NB4 (cell line): ENCODE results near the gene DLL3.

ENCODE experiments used
- DNase-seq: peaks from one replicate; pipeline ENCODE4 v3.0.0; 2010; ENCODE audit warnings: low read depth
- H3K4me3 ChIP-seq: one replicate; pipeline ENCODE4 v1.5.1; 2011; ENCODE audit warnings: mild to moderate bottlenecking, low read depth, low read length, moderate library complexity
- MYC ChIP-seq: IDR thresholded peaks from 2 replicates; pipeline ENCODE4 v1.6.1; 2011; ENCODE audit warnings: low read depth, low read length
- POLR2A ChIP-seq: IDR thresholded peaks from 2 replicates; pipeline ENCODE4 v1.6.1; 2011; ENCODE audit warnings: mild to moderate bottlenecking; ENCODE audit not compliant: insufficient read length; ENCODE audit errors: extremely low read depth
- TF ChIP-seq, protein P1 (sequence below): IDR thresholded peaks from 2 replicates; pipeline ENCODE4 v1.6.1; 2011; ENCODE audit warnings: low read depth, low read length
- TF ChIP-seq, protein P2 (sequence below): IDR thresholded peaks from one replicate; pipeline ENCODE4 v1.5.1; 2012; ENCODE audit warnings: low read depth, low read length

Gene DLL3

DNA sequence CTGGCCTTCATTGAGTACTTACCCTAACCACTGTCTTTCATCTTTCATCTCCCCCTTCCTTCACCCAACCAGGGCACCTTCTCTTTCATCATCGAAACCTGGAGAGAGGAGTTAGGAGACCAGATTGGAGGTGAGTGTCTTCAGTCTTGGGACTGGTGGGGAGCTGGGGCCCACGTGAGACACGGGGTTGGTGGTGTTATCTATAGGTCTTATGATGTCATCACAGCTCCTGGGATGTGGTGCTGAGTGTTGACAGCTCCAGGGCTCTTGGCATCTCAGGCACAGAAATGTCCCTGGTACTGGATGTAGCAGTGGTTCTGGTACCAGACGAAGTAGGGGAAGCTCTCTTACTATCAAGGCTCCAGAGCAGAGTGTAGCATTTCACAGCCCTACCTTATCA is 1.8 kb downstream of the DLL3 start:
- no peak for DNase-seq
- TF ChIP-seq, protein P1, sequence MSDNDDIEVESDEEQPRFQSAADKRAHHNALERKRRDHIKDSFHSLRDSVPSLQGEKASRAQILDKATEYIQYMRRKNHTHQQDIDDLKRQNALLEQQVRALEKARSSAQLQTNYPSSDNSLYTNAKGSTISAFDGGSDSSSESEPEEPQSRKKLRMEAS, result no peak
- TF ChIP-seq, protein P2, sequence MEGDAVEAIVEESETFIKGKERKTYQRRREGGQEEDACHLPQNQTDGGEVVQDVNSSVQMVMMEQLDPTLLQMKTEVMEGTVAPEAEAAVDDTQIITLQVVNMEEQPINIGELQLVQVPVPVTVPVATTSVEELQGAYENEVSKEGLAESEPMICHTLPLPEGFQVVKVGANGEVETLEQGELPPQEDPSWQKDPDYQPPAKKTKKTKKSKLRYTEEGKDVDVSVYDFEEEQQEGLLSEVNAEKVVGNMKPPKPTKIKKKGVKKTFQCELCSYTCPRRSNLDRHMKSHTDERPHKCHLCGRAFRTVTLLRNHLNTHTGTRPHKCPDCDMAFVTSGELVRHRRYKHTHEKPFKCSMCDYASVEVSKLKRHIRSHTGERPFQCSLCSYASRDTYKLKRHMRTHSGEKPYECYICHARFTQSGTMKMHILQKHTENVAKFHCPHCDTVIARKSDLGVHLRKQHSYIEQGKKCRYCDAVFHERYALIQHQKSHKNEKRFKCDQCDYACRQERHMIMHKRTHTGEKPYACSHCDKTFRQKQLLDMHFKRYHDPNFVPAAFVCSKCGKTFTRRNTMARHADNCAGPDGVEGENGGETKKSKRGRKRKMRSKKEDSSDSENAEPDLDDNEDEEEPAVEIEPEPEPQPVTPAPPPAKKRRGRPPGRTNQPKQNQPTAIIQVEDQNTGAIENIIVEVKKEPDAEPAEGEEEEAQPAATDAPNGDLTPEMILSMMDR, result no peak
- TF ChIP-seq MYC, result no peak
- no peak for TF ChIP-seq POLR2A
- no peak overlapping the region for H3K4me3 ChIP-seq

DNA sequence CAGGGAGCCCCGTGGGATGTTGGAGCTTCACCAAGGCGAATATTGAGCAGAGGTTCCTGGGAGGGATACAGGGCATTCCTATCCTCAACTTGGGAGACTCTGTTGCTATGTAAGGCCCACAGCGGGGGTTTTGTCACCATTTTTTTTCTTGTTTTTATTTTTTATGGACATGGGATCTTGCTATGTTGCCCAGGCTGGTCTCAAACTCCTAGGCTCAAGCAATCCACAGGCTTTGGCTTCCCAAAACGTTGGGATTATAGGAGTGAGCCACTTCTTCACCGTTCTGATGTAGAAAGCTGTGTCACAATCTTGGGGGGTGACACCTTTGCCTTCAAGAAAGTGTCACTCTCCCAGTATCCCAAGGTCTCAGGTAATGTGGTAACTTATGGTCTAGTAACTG is 2.6 kb downstream of the DLL3 start:
- TF ChIP-seq, protein P1, result no peak
- TF ChIP-seq POLR2A (no peak), MYC (no peak)
- TF ChIP-seq, protein P2, result no peak
- H3K4me3 ChIP-seq, result no peak overlapping the region
- DNase-seq, result no peak

DNA sequence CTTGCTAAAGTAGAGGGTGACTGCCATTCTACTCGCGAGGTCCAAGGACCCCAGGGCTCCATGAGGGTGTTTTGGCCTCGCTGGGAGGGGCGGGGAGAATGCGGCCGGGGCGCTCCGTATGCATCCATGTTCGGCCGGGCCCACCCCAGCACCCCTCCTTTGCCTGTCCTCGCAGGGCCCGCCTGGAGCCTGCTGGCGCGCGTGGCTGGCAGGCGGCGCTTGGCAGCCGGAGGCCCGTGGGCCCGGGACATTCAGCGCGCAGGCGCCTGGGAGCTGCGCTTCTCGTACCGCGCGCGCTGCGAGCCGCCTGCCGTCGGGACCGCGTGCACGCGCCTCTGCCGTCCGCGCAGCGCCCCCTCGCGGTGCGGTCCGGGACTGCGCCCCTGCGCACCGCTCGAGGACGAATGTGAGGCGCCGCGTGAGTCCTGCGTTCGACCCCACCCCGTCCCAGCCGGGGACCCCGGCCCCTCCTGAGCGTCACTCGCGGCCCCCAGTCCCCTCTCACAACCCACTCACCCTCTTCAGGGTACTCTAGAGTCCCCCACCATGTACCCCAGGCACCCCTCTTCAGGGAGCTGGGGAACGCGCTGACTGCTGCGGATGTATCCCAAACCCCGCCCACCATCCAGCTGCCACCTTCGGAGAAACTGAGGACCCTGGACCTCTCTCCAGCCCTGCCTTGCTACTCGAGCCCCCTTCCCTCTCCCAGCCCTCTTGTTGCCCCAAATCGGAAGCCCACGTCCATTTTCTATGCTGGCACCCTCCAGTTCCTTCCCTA is 4.1 kb downstream of the DLL3 start:
- peak; percentile 75 for TF ChIP-seq MYC
- TF ChIP-seq, protein P1, result peak; percentile 86
- TF ChIP-seq, protein P2, result peak; percentile 30
- TF ChIP-seq POLR2A, result no peak
- no peak overlapping the region for H3K4me3 ChIP-seq
- peak; percentile 73 for DNase-seq

DNA sequence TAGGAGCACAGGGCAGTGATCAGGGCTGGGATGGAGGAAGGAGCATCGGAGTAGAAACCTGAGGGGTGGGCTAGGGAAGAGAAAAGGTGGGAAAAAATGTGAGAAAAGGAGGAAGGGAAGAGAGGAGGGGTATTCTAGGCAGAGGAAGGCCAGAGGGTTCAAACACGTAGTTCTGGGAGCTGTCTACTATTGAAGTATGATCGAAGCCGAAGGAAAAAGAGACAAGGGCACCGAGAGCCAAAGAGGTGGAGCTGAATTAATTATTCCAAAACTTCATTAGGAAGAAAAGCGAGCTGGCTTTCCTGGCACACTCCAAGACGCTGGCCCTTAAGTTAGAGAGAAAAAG is 7.8 kb downstream of the DLL3 start:
- no peak for TF ChIP-seq MYC
- TF ChIP-seq, protein P1, result no peak
- TF ChIP-seq, protein P2, result no peak
- TF ChIP-seq POLR2A, result no peak
- no peak overlapping the region for H3K4me3 ChIP-seq
- DNase-seq, result no peak

DNA sequence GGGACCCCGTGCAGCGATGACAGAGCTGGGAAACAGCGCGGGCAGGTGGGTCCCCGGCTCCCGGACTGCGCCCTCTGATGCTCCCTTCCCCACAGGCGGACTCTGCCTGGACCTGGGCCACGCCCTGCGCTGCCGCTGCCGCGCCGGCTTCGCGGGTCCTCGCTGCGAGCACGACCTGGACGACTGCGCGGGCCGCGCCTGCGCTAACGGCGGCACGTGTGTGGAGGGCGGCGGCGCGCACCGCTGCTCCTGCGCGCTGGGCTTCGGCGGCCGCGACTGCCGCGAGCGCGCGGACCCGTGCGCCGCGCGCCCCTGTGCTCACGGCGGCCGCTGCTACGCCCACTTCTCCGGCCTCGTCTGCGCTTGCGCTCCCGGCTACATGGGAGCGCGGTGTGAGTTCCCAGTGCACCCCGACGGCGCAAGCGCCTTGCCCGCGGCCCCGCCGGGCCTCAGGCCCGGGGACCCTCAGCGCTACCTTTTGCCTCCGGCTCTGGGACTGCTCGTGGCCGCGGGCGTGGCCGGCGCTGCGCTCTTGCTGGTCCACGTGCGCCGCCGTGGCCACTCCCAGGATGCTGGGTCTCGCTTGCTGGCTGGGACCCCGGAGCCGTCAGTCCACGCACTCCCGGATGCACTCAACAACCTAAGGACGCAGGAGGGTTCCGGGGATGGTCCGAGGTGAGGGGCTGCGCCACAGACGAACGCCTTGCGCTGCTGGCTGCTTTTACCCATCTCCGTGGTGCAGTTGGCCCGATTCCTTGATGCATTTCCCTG is 8.4 kb downstream of the DLL3 start:
- TF ChIP-seq, protein P2, result no peak
- no peak for TF ChIP-seq POLR2A
- no peak for DNase-seq
- no peak overlapping the region for H3K4me3 ChIP-seq
